Right lobe of liver (tissue), 6 donors: ENCODE data around the gene MARK2. TPM values are rescaled to one million over a fixed set of nuclear protein-coding genes. Genes with fewer than 3 reads are reported as not detected.
A peak's percentile ranks its signal among the peaks of the same experiment; 100 is the strongest.

Source experiments
- ATAC-seq, 4 donors: fragments of 200-7000 bp; cut with Tn5 transposase; one replicate each; pipeline ENCODE4 v1.9.1; 2020; ENCODE audit warnings: mild to moderate bottlenecking in 4 of 4, moderate library complexity in 4 of 4
- DNase-seq, 3 donors: peaks; one replicate each; pipeline ENCODE4 v3.0.0-alpha.2; 2020
- H3K27ac ChIP-seq, 3 donors: fragments of 200-600 bp; one replicate each; pipeline ENCODE4 v1.8.0; 2022
- H3K27me3 ChIP-seq, 2 donors: fragments of 200-600 bp; one replicate each; pipeline ENCODE4 v1.8.0; 2022
- H3K36me3 ChIP-seq, 4 donors: fragments of 200-600 bp; sonication (generic) in 1 of 4; one replicate each; pipeline versions ENCODE4 v1.5.1 to v1.8.0; 2017 to 2022; ENCODE audit warnings: control low read depth in 1 of 4
- H3K4me1 ChIP-seq, 4 donors: fragments of 200-600 bp; sonication (generic) in 1 of 4; one replicate each; pipeline versions ENCODE4 v1.5.1 to v1.8.0; 2017 to 2022; ENCODE audit warnings: control low read depth in 1 of 4
- H3K4me3 ChIP-seq, 3 donors: fragments of 200-600 bp; one replicate each; pipeline ENCODE4 v1.8.0; 2022
- H3K9me3 ChIP-seq, 4 donors: fragments of 200-600 bp; sonication (generic) in 1 of 4; one replicate each; pipeline versions ENCODE4 v1.5.1 to v1.8.0; 2017 to 2022; ENCODE audit warnings: control low read depth in 1 of 4
- CTCF ChIP-seq, 4 donors: fragments of 200-600 bp in 3 of 4; fragments of 450-650 bp in 1 of 4; IDR thresholded peaks; one replicate each; pipeline versions ENCODE4 v1.5.1 to v1.8.0; 2016 to 2022; ENCODE audit warnings: antibody characterized with exemption in 4 of 4, mild to moderate bottlenecking in 2 of 4
- POLR2A ChIP-seq: fragments of 450-650 bp; IDR thresholded peaks from one replicate; pipeline ENCODE4 v1.6.1; 2017; ENCODE audit warnings: antibody characterized with exemption, mild to moderate bottlenecking
- WGBS: methylation state at CpG from one replicate; pipeline ENCODE4 v1.1.6; 2018; ENCODE audit warnings: low coverage, low lambda C conversion rate; ENCODE audit not compliant: insufficient coverage; ENCODE audit errors: missing lambda C conversion rate; 5-methylcytosine and 5-hydroxymethylcytosine counted together
- intact Hi-C, 2 donors: fragments of 100-400 bp; cut with DNase I; formaldehyde crosslinking; loops; one replicate each; pipeline versions ENCODE4 v1.11.2 to v1.14.1; 2022
- total RNA-seq, 6 experiments: library from RNA; depleted of rRNA in 2 of 6; stranded (reverse); fragments of >200 nt in 2 of 6; fragmentation: NEBNext Ultra II Directional in 3 of 6; extraction: Animal tissue kit (Norgen Biotek cat#: 25700) in 3 of 6; gene quantifications; one replicate each; pipeline versions ENCODE4 v1.1.0 to v1.2.4, GENCODE V29; 2016 to 2023
- donor health status: DM: no; HTN: yes; CAD: no.
- donor health status: DM: no; HTN: no; CAD: no.
- donor health status: DM: no; HTN: no; CAD: no.
- donor health status: DM: no; HTN: yes; CAD: no.
- donor health status: DM: no; HTN: yes; CAD: no.

The MARK2 gene
- total RNA-seq, 6 experiments from 2014 or later: 10.6 to 14.8 (median 12.2) TPM

DNA sequence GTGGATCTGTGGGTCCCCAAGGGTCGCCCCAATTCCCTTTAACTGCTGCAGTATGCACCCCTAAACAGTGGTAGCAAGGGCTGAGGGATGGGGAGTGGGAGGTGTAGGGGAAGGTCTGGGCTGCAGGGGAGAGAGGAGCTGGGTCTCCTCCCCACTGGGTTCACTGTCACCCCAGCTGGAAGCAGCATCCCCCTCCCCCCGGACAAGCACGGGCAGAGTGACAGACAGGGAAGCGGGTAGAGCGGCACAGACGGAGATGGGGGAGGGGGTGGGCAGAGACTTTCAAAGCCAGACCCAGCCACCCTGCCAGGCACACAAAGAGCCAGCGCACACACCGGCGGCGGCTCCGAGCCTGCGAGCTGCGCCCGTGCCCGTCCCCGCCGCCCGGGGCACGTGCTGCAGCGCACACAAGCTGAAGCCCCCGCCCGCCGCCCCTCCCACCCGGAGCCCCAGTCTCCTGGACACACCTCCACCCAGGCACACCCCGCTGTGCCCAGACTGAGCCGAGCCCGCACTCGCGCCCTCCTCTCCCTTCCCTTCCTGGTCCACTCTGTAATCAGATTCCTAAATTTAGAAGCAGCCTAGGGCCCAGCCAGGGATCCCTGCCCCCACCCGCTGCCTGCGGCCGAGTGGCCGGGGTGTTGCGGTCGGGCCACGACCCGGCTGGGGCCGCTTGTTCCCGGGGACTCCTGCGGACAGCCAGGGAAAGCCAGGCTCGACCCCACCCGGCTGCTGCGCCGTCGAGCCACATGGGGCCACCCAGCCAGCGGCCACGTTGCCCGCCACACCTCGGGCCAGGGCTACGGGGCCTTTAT lies 79.0 kb downstream of the MARK2 start:
- peaks cover 0 to 5% of the 10 kb centered on the region in 2 donors for H3K27me3 ChIP-seq
- no peaks in the 10 kb centered on the region for H3K9me3 ChIP-seq
- H3K4me1 ChIP-seq: peaks cover 0 to 31% (median 9%) of the 10 kb centered on the region in 4 donors
- H3K27ac ChIP-seq: peak overlapping the region in 1 of 3 donors; percentile 29
- ATAC-seq (peak; percentile 7 to 28 (median 14)), DNase-seq (no peak)
- no peaks in the 10 kb centered on the region for H3K36me3 ChIP-seq
- WGBS: 0% methylated on average over 5 of the region's 50 CpGs
- intact Hi-C loops: no loop called here
- TF ChIP-seq CTCF (IDR thresholded peaks at IDR 0.05) (no peak), POLR2A (no peak)
- H3K4me3 ChIP-seq: peak overlapping the region in 2 of 3 donors; percentile 16 to 23

DNA sequence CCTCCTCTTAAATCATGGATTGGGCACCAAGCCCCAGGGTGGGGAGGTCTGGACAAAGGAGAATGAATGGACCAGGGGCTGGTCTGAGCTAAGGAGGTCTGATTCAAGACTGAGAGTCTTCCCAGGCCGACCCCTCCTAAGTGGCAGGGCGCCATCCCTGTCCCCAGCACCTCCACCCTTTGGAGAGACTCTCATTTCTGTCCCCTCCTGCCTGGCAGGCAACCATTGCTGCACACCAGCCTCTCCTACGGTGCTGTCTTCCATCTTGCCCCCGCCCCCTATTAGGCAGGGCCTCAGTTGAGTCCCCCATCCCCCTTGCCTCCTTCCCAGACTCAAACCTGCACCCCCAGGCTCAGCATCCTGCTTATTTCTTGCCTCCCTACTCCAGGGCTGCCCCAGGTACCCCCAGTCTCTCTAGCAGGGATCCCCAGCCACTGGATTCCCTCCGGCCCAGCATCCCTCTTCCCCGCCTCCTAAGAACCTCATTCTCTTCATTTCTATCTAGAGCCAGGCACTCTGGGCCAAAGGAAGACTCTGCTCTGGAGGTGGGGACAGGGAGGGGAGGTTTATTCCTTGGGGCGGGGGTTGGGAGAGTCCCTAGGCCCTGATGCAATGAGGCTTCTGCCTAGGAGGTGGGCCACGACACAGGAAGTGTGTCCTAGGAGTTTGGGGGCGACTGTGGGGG lies 79.7 kb downstream of the MARK2 start:
- Histone ChIP-seq H3K27me3 (peaks cover 0 to 5% of the 10 kb centered on the region in 2 donors), H3K9me3 (no peaks in the 10 kb centered on the region), H3K4me1 (peaks cover 0 to 31% (median 9%) of the 10 kb centered on the region in 4 donors), H3K27ac (no peak overlapping the region), H3K4me3 (no peak overlapping the region), H3K36me3 (no peaks in the 10 kb centered on the region)
- DNase-seq (no peak), ATAC-seq (no peak)
- TF ChIP-seq POLR2A (no peak), CTCF (IDR thresholded peaks at IDR 0.05) (no peak)
- WGBS: 31% methylated on average over 6 of the region's 9 CpGs
- intact Hi-C loops: no loop called here

DNA sequence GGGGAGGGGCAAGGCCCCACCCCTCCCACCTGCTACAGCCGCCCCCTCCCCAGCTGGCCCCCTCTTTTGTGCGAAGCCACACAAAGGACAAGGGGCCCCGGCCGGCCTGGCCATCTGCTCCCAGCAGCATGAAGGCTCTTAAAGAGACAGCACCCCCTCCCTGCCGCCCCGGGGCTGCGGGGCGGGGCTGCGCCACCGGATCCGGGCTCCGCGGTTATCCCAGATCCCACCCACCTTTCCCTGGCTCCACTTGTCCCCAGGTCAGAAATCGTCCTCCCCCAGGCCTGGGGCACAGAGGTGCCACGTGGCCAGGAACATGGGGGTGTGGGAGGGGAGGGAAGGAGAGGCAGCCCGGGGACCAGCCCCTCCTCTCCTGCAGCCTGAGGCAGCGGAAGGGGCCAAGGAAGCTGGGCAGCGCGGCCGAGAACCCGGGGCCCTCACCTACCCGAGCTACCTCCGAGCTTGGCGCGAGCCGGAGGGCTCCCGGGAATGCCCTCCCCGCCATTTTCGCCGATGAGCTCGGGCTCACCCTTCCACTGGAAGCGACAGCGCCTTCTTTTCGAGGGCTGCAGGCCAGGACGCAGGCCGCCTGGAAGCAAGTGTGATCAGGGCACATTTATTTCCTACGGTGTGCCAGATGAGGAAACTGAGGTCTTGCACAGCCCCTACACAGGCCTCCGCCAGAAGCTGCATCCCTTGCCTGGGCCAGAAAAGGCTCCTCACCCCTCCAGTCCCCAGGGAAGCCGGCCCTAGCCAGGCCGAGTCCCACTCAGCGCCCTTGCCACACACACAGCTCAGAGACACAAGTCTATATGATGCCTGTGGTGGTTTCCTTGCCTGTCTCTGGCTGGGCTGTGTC lies 80.6 kb downstream of the MARK2 start:
- no peak for TF ChIP-seq POLR2A
- TF ChIP-seq CTCF (IDR thresholded peaks at IDR 0.05): no peak
- WGBS: 27% methylated on average over 3 of the region's 41 CpGs
- ATAC-seq (no peak), DNase-seq (no peak)
- intact Hi-C loops: loop anchor here in 1 of 2 donors (10.0 kb wide), 1 partner anchor 145 kb away; no protein-coding TSS in a partner anchor
- Histone ChIP-seq H3K27me3 (peaks cover 0 to 5% of the 10 kb centered on the region in 2 donors), H3K9me3 (no peaks in the 10 kb centered on the region), H3K4me1 (peaks cover 0 to 31% (median 9%) of the 10 kb centered on the region in 4 donors), H3K27ac (no peak overlapping the region), H3K4me3 (no peak overlapping the region), H3K36me3 (no peaks in the 10 kb centered on the region)
